DOHH2 (cell line): ENCODE results near the gene MYCBPAP.

Experiments used
- CTCF ChIP-seq: fragments of 200-600 bp; sonication (generic); IDR thresholded peaks from one replicate; pipeline ENCODE4 v1.5.1; 2014; ENCODE audit warnings: antibody characterized with exemption, mild to moderate bottlenecking, low read depth, low read length; ENCODE audit not compliant: poor library complexity, severe bottlenecking
- EZH2phosphoT487 ChIP-seq: fragments of 200-600 bp; sonication (generic); IDR thresholded peaks from 2 replicates; pipeline ENCODE4 v1.6.1; 2017; ENCODE audit warnings: borderline replicate concordance, mild to moderate bottlenecking, antibody characterized with exemption, low read length, moderate library complexity, mixed read lengths

GRCh38 chr17:50556803-50557202, 48.6 kb downstream of the MYCBPAP start:
- TF ChIP-seq CTCF (no peak), EZH2phosphoT487 (no peak)
